GM18909 (cell line): Measurements from ENCODE around the gene PCDHA13.
"Not testable (repeated sequence)": the region's sequence is repeated elsewhere in the genome, so short reads cannot be mapped to it uniquely, and the experiment has no call there.

Experiments
- ATAC-seq: cut with Tn5 transposase; IDR thresholded peaks from one replicate; pipeline ENCODE4 v1.9.1; 2021; ENCODE audit warnings: mild to moderate bottlenecking; ENCODE audit not compliant: unreplicated experiment, poor library complexity

PCDHA13 gene

DNA sequence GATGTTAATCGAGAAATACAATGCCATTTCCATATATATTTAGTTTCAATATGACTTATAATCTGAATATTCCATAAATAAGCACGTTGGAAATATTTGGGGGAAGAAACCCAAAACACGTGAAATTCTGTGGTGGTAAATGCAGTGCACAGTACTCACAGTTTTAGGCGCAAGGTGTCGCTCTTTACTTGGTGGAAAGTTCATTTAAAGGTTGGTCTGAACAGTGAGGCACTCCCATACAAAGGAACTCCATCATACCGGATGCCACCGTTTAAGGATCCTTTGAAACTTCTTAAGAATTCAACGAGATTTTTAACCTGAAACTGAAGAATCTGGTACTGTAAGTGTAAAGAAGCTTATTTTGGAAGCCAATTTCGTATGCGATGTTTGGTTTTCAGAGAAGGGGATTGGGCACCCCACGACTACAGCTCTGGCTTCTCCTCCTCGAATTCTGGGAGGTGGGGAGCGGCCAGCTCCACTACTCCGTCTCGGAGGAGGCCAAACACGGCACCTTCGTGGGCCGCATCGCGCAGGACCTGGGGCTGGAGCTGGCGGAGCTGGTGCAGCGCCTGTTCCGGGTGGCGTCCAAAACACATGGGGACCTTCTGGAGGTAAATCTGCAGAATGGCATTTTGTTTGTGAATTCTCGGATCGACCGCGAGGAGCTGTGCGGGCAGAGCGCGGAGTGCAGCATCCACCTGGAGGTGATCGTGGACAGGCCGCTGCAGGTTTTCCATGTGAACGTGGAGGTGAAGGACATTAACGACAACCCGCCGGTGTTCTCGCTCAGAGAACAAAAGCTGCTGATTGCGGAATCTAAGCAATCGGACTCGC, 13.0 kb upstream of the PCDHA13 start, which contains the start of gene PCDHA11:
Gene PCDHA11 (plus strand): TSS at position 237 of the 834 bp plus-strand sequence. CDS start 147 bp downstream, at position 384.
- ATAC-seq = no peak

DNA sequence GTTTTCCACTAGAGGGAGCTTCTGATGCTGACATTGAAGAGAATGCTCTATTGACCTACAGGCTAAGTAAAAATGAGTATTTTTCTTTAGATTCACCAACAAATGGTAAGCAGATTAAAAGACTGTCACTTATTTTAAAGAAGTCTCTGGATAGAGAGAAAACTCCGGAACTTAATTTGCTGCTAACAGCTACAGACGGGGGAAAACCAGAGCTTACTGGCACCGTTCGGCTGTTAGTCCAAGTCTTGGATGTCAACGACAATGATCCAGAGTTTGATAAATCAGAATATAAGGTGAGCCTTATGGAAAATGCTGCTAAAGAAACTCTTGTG, 12.4 kb upstream of the PCDHA13 start:
- no peak for ATAC-seq

DNA sequence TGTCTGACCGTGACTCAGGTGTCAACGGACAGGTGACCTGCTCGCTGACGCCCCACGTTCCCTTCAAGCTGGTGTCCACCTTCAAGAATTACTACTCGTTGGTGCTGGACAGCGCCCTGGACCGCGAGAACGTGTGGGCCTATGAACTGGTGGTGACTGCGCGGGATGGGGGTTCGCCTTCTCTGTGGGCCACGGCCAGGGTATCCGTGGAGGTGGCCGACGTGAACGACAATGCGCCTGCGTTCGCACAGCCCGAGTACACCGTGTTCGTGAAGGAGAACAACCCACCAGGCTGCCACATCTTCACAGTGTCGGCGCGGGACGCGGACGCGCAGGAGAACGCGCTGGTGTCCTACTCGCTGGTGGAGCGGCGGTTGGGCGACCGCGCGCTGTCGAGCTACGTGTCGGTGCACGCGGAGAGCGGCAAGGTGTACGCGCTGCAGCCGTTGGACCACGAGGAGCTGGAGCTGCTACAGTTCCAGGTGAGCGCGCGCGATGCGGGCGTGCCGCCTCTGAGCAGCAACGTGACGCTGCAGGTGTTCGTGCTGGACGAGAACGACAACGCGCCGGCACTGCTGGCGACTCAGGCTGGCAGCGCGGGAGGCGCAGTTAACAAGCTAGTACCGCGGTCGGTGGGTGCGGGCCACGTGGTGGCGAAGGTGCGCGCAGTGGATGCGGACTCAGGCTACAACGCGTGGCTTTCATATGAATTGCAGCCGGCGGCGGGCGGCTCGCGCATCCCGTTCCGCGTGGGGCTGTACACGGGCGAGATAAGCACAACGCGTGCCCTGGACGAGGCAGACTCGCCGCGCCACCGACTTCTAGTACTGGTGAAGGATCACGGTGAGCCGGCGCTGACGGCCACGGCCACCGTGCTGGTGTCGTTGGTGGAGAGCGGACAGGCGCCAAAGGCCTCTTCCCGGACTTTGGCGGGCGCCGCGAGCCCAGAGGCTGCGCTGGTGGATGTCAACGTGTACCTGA, 11.4 kb upstream of the PCDHA13 start:
- no peak for ATAC-seq

DNA sequence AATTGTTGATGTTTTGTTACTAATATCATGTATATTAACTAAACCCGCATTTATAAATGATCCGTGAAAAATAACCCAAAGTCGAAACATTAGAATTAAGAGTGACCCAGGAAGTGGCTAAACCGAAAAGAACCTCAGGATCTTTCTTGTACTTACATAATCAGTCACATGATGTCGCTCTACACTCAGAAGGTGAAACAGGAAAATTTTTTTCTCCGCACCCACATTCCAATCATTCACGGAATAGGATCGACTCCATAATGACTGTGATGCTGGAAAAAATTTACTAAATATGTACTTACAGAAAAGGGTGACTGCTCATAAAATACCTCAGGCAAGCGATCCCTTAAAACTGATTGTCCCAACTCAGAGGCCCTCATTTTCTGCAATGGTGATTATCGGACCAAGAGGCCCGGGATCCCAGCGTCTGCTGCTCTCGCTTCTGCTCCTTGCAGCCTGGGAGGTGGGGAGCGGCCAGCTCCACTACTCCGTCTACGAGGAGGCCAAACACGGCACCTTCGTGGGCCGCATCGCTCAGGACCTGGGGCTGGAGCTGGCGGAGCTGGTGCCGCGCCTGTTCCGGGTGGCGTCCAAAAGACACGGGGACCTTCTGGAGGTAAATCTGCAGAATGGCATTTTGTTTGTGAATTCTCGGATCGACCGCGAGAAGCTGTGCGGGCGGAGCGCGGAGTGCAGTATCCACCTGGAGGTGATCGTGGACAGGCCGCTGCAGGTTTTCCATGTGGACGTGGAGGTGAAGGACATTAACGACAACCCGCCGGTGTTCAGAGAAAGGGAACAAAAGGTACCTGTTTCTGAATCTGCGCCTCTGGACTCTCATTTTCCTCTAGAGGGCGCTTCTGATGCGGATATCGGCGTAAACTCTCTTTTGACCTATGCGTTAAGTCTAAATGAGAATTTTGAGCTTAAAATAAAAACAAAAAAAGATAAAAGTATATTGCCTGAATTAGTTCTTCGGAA, 6.5 kb upstream of the PCDHA13 start, which contains the start of gene PCDHA12:
Gene PCDHA12 (plus strand): TSS at position 224 of the 981 bp plus-strand sequence. CDS start 165 bp downstream, at position 389.
- no peak for ATAC-seq

DNA sequence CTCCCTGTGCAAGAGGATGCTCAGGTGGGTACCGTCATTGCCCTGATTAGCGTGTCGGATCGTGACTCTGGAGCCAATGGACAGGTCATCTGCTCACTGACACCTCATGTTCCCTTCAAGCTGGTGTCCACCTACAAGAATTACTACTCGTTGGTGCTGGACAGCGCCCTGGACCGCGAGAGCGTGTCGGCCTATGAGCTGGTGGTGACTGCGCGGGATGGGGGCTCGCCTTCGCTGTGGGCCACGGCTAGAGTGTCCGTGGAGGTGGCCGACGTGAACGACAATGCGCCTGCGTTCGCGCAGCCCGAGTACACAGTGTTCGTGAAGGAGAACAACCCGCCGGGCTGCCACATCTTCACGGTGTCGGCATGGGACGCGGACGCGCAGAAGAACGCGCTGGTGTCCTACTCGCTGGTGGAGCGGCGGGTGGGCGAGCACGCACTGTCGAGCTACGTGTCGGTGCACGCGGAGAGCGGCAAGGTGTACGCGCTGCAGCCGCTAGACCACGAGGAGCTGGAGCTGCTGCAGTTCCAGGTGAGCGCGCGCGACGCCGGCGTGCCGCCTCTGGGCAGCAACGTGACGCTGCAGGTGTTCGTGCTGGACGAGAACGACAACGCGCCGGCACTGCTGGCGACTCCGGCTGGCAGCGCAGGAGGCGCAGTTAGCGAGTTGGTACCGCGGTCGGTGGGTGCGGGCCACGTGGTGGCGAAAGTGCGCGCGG, 5.2 kb upstream of the PCDHA13 start:
- not testable (repeated sequence) for ATAC-seq

DNA sequence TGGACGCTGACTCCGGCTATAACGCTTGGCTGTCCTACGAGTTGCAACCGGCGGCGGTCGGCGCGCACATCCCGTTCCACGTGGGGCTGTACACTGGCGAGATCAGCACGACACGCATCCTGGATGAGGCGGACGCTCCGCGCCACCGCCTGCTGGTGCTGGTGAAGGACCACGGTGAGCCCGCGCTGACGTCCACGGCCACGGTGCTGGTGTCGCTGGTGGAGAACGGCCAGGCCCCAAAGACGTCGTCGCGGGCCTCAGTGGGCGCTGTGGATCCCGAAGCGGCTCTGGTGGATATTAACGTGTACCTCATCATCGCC, 4.7 kb upstream of the PCDHA13 start:
- ATAC-seq = no peak

DNA sequence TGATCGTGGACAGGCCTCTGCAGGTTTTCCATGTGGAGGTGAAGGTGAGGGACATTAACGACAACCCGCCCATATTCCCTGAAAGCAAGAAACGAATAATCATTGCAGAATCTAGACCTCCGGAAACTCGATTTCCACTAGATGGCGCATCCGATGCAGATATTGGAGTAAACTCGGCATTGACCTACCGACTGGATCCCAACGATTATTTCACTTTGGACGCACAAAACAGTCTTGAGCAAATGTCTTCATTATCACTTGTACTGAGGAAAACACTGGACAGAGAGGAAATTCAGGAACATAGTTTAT, 621 bp downstream of the PCDHA13 start:
- ATAC-seq = no peak

DNA sequence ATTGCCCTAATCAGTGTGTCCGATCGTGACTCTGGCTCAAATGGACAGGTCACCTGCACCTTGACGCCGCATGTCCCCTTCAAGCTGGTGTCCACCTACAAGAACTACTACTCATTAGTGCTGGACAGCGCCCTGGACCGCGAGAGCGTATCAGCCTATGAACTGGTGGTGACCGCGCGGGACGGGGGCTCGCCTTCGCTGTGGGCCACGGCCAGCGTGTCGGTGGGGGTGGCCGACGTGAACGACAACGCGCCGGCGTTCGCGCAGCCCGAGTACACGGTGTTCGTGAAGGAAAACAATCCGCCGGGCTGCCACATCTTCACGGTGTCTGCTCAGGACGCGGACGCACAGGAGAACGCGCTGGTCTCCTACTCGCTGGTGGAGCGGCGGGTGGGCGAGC, 1.4 kb downstream of the PCDHA13 start:
- ATAC-seq = no peak

DNA sequence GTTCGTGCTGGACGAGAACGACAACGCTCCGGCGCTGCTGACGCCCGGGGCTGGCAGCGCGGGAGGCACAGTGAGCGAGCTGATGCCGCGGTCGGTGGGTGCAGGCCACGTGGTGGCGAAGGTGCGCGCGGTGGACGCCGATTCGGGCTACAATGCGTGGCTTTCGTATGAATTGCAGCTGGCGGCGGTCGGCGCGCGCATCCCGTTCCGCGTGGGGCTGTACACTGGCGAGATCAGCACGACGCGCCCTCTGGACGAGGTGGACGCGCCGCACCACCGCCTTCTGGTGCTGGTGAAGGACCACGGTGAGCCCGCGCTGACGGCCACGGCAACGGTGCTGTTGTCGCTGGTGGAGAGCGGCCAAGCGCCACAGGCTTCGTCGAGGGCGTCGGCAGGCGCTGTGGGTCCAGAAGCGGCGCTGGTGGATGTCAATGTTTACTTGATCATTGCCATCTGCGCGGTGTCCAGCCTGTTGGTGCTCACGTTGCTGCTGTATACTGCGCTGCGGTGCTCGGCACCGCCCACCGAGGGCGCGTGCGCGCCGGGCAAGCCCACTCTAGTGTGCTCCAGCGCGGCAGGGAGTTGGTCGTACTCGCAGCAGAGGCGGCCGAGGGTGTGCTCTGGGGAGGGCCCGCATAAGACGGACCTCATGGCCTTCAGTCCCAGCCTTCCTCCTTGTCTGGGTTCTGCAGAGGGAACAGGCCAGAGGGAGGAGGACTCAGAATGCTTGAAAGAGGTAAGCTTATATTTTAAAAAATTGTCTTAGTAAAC, 2.2 kb downstream of the PCDHA13 start:
- ATAC-seq = no peak

DNA sequence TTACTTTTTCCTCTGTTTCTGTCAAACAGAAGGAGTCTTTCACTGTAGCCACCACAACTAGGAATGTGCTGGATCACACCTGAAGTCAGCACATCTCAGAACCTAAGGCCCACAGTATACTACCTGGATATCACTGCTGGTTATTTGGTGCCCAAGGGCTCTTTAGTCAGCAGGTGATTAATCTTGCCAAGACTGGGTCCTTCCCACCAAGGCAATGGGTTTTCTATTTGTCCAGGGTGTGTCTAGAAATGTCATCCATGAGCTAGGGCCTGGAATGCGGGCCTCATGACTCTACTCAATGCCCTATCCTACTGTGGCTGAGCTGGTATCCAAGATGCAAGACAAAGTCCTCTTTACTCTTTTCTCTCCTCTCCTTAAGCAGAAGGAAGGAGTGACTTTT, 34.4 kb downstream of the PCDHA13 start:
- no peak for ATAC-seq

DNA sequence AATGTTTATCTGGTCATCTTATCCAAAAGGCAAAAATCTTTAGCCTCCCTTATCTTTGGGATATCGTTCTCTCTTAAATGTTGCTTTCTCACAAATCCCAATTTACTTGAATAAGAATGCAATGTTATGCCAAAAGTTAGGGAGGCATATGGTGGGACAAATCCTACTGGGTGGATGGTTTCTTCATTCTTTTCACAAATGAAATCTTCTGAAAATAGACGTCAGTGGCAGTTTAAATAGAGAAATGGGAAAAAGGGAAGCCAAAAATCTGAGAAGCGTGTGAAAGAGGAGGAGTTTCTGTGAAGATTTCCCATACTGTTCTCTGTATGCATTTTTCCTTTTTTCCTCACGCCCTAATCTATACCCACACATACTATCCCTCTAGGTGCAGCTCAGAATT, 41.7 kb downstream of the PCDHA13 start:
- no peak for ATAC-seq

DNA sequence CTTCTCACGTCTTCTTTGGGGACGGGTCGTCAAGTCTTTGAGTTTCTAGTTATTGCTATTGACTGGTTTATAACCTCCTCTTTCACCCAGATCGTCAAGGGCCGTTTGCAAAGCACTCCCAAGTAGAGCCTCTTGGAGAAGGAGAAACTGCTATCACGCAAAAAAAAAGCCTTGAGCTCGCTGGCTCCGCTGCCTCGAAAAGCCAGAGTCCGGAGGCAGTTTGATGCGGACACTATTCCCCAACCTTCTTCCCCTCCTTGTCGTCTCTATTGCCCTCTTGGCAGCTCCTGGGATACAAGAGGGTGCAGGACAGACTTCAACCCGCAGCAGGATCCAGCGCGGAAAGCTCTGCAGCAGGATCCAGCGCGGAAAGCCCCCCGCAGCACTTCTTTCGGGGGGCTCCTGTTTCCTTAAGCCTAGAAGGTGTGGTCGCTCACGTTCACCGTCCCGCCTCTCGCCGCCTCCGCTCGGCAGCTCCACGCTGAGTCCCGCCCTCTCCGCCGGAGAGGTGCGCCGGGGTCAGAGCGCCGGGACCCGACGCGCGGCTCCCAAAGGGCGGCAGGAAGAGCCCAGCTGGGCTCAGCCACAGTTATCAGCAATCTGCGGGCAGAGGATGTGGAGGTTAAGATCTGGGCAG, 44.0 kb downstream of the PCDHA13 start, which contains the start of gene PCDHAC1:
Gene PCDHAC1 (plus strand): TSS at position 494 of the 637 bp plus-strand sequence. CDS start 594 bp downstream, outside the sequence.
- ATAC-seq = no peak

DNA sequence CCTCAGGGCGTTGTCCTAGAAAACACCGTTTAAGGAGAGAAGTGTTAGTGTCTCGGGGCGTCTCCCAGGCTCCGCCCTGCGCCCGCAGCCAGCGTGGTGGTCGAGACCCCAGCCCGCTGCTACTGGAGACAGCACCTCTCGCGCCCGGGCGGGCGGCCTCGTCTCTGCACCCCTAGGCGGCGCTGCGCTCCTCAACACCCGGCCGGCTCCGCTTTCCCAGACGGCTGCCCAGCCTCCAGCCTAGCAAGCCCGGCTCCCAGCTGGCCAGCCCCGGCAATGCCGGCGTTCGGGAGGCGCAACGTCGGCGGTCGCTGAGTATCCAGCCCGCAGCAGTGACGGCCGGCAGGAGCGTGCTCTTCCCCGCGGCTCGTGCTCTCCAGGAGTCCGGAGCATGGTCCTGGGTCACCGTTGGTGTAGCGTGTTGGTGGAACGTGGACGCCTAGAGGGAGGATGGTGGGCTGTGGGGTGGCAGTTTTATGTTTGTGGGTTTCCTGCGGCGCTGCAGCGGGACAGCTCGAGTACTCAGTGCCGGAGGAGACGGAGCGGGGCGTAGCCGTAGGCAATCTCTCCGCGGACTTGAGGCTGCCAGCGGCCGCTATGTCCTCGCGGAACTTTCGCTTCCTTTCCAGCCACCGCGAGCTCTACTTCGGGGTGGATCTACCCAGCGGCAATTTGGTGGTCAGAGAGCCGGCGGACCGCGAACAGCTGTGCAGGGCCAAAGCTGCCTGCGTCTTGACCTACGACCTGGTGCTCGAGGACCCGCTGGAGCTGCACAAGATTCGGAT, 44.7 kb downstream of the PCDHA13 start:
- ATAC-seq = no peak

DNA sequence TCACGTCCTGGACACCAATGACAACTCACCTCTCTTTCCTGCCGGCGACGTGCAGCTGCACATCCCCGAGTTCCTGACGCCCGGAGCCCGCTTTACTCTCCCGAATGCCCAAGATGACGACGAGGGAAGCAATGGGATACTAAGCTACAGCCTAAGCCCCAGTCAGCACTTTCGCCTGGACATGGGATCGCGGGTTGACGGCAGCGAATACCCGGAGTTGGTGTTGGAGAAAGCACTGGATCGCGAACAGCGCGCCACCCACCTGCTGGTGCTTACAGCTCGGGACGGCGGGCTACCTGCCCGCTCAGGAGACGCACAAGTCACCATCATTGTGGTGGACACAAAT, 45.3 kb downstream of the PCDHA13 start:
- ATAC-seq = no peak
